Neural cell (in vitro differentiated cells): ENCODE data around the gene HACD4. TPM values are rescaled to one million over a fixed set of nuclear protein-coding genes. Genes with fewer than 3 reads are reported as not detected.

Source experiments
- H2AFZ ChIP-seq: fragments of 200-600, 300-800 bp; sonication (generic), shearing (Covaris generic); 2 replicates; pipeline ENCODE4 v1.6.0; 2014; ENCODE audit warnings: low read depth, mild to moderate bottlenecking, antibody characterized with exemption, low read length, moderate library complexity
- H3F3A ChIP-seq: fragments of 200-600 bp; shearing (Covaris generic); 2 replicates; pipeline ENCODE4 v1.6.1; 2016; ENCODE audit warnings: mild to moderate bottlenecking, moderate library complexity, mixed read lengths, antibody characterized with exemption, low read length; ENCODE audit not compliant: insufficient read depth, poor library complexity, severe bottlenecking
- H3K27ac ChIP-seq: fragments of 200-600, 300-800 bp; sonication (generic), shearing (Covaris generic); 2 replicates; pipeline ENCODE4 v1.5.1; 2014; ENCODE audit warnings: mild to moderate bottlenecking, low read length, moderate library complexity
- H3K27me3 ChIP-seq: fragments of 300-800, 200-600 bp; sonication (generic), shearing (Covaris generic); 2 replicates; pipeline ENCODE4 v1.6.0; 2014; ENCODE audit warnings: mild to moderate bottlenecking, low read depth, low read length, moderate library complexity; ENCODE audit not compliant: insufficient read depth
- H3K36me3 ChIP-seq: fragments of 300-800, 200-600 bp; sonication (generic), shearing (Covaris generic); 2 replicates; pipeline ENCODE4 v1.5.1; 2014; ENCODE audit warnings: mild to moderate bottlenecking, antibody characterized with exemption, low read length, moderate library complexity; ENCODE audit not compliant: insufficient read depth
- H3K4me2 ChIP-seq: fragments of 300-800, 200-600 bp; sonication (generic), shearing (Covaris generic); 2 replicates; pipeline ENCODE4 v1.6.0; 2014; ENCODE audit warnings: mild to moderate bottlenecking, low read length
- H3K4me3 ChIP-seq: fragments of 300-800, 200-600 bp; sonication (generic), shearing (Covaris generic); 2 replicates; pipeline ENCODE4 v1.5.1; 2014; ENCODE audit warnings: mild to moderate bottlenecking, low read length, moderate library complexity
- H3K79me2 ChIP-seq: fragments of 200-600 bp; shearing (Covaris generic); replicated peaks from 2 replicates; pipeline ENCODE4 v1.6.0; 2014; ENCODE audit warnings: mild to moderate bottlenecking, low read length, moderate library complexity; ENCODE audit not compliant: insufficient read depth
- H3K9ac ChIP-seq: fragments of 300-800, 200-600 bp; sonication (generic), shearing (Covaris generic); 2 replicates; pipeline ENCODE4 v1.6.1; 2016; ENCODE audit warnings: mild to moderate bottlenecking, low read length, mixed read lengths
- H3K9me2 ChIP-seq: fragments of 200-600 bp; shearing (Covaris generic); 2 replicates; pipeline ENCODE4 v1.6.1; 2016; ENCODE audit warnings: mild to moderate bottlenecking, low read length, mixed read lengths; ENCODE audit not compliant: insufficient read depth
- H3K9me3 ChIP-seq: fragments of 200-600, 300-800 bp; sonication (generic), shearing (Covaris generic); 2 replicates; pipeline ENCODE4 v1.6.1; 2016; ENCODE audit warnings: mild to moderate bottlenecking, mixed run types, low read length, moderate library complexity, mixed read lengths
- H4K20me1 ChIP-seq: fragments of 200-600 bp; shearing (Covaris generic); 2 replicates; pipeline ENCODE4 v1.6.1; 2016; ENCODE audit warnings: mild to moderate bottlenecking, mixed run types; ENCODE audit not compliant: insufficient read depth
- CTCF ChIP-seq: fragments of 450-650 bp; IDR thresholded peaks from 2 replicates; pipeline ENCODE4 v1.5.1; 2014; ENCODE audit warnings: antibody characterized with exemption, mild to moderate bottlenecking, moderate library complexity; ENCODE audit not compliant: poor library complexity, severe bottlenecking
- EP300 ChIP-seq: fragments of 450-650 bp; conservative IDR thresholded peaks from 2 replicates; pipeline ENCODE4 v1.6.1; 2014; ENCODE audit warnings: antibody characterized with exemption, mild to moderate bottlenecking, moderate library complexity; ENCODE audit not compliant: poor library complexity, severe bottlenecking
- EZH2 ChIP-seq: fragments of 200-600, 300-800 bp; shearing (Covaris generic), sonication (generic); IDR thresholded peaks from 2 replicates; pipeline ENCODE4 v1.6.1; 2014; ENCODE audit warnings: antibody characterized with exemption, low read length, borderline replicate concordance, mild to moderate bottlenecking; ENCODE audit not compliant: insufficient read depth, poor library complexity, severe bottlenecking
- MXI1 ChIP-seq: fragments of 450-650 bp; conservative IDR thresholded peaks from 2 replicates; pipeline ENCODE4 v1.6.1; 2014; ENCODE audit warnings: antibody characterized with exemption, mild to moderate bottlenecking; ENCODE audit not compliant: poor library complexity, severe bottlenecking
- POLR2AphosphoS5 ChIP-seq: IDR thresholded peaks from 2 replicates; pipeline ENCODE4 v1.6.1; 2012
- RAD21 ChIP-seq: fragments of 450-650 bp; conservative IDR thresholded peaks from 2 replicates; pipeline ENCODE4 v1.6.1; 2014; ENCODE audit warnings: antibody characterized with exemption, mild to moderate bottlenecking, moderate library complexity
- REST ChIP-seq: IDR thresholded peaks from 2 replicates; pipeline ENCODE4 v1.6.1; 2012; ENCODE audit warnings: borderline replicate concordance
- SMC3 ChIP-seq: fragments of 450-650 bp; conservative IDR thresholded peaks from 2 replicates; pipeline ENCODE4 v1.6.1; 2014; ENCODE audit warnings: antibody characterized with exemption, mild to moderate bottlenecking, moderate library complexity; ENCODE audit not compliant: poor library complexity
- TAF1 ChIP-seq: IDR thresholded peaks from 2 replicates; pipeline ENCODE4 v1.6.1; 2012; ENCODE audit warnings: low read depth
- polyA plus RNA-seq: library from polyadenylated mRNA; depleted of rRNA; stranded (reverse); fragments of >200 nt; gene quantifications from 2 replicates; pipeline ENCODE4 v1.2.3, GENCODE V29; 2014

The HACD4 gene
- polyA plus RNA-seq, 1 donor from 2014 or later, result not detected

DNA sequence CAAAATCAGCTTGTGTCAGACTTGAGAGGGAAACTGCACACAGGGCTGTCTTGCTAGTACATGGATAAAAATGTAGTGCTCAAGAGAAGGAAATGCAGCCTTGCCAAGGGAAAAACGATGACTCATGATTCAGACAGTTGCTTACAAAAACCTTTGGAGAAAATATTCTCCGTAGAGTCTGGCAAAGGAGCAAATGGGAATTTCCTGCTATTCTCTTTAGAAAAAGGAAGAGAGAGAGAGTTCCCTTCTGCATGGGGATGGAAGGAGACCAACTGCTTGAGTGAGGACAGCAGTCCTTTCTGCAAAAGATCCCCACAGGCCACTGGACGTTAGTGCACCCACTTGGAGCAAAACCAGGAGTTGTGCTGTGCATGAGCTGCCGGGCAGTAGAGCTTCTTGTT, 38.7 kb upstream of the HACD4 start:
- H2AFZ ChIP-seq, result no peak overlapping the region
- H3K9me2 ChIP-seq, result no peaks in the 10 kb centered on the region
- no peaks in the 10 kb centered on the region for H4K20me1 ChIP-seq
- H3K36me3 ChIP-seq, result no peaks in the 10 kb centered on the region
- no peaks in the 10 kb centered on the region for H3K79me2 ChIP-seq
- no peaks in the 10 kb centered on the region for H3K27me3 ChIP-seq
- H3K9me3 ChIP-seq, result no peaks in the 10 kb centered on the region
- no peak overlapping the region for H3K27ac ChIP-seq
- no peak overlapping the region for H3K4me2 ChIP-seq
- no peak overlapping the region for H3K9ac ChIP-seq
- TF ChIP-seq MXI1 (no peak), SMC3 (no peak), EZH2 (no peak), TAF1 (no peak), RAD21 (no peak), EP300 (no peak), REST (no peak), POLR2AphosphoS5 (no peak), CTCF (no peak)
- no peaks in the 10 kb centered on the region for H3F3A ChIP-seq
- no peak overlapping the region for H3K4me3 ChIP-seq

- Histone ChIP-seq H3K4me3 (no peak overlapping the region), H3F3A (no peaks in the 10 kb centered on the region), H4K20me1 (no peaks in the 10 kb centered on the region), H3K36me3 (no peaks in the 10 kb centered on the region), H3K79me2 (no peaks in the 10 kb centered on the region), H3K9ac (no peak overlapping the region), H2AFZ (no peak overlapping the region), H3K27ac (no peak overlapping the region), H3K9me3 (no peaks in the 10 kb centered on the region), H3K4me2 (no peak overlapping the region), H3K27me3 (no peaks in the 10 kb centered on the region), H3K9me2 (no peaks in the 10 kb centered on the region)
- TF ChIP-seq REST, result no peak
- no peak for TF ChIP-seq EP300
- TF ChIP-seq SMC3, result no peak
- TF ChIP-seq RAD21, result no peak
- no peak for TF ChIP-seq EZH2
- no peak for TF ChIP-seq POLR2AphosphoS5
- TF ChIP-seq MXI1, result no peak
- TF ChIP-seq TAF1, result no peak
- TF ChIP-seq CTCF, result no peak
These were observed 29.6 kb upstream of the HACD4 start for GRCh38 chr9:21060919-21061561.
